ENCODE results near the gene XPOT.
"Not testable (repeated sequence)": the region's sequence is repeated elsewhere in the genome, so short reads cannot be mapped to it uniquely, and the experiment has no call there.

XPOT gene

GRCh38 chr12:64403707-64404469 lies at the start of gene XPOT:
XPOT (plus strand) TSS chr12:64404392; CDS start chr12:64410036, 5,644 bp downstream.
- peak; percentile 87 for DNase-seq

GRCh38 chr12:64356209-64356608 lies 48.0 kb upstream of the XPOT start:
- DNase-seq, result not testable (repeated sequence)

- not testable (repeated sequence) for DNase-seq
These were observed 43.0 kb upstream of the XPOT start for GRCh38 chr12:64361173-64361572.

- no peak for DNase-seq
These were observed 41.4 kb upstream of the XPOT start for GRCh38 chr12:64362721-64363305.

- DNase-seq, result no peak
These were observed 20.5 kb upstream of the XPOT start for GRCh38 chr12:64383675-64384074.

- DNase-seq, result no peak
These were observed 19.2 kb upstream of the XPOT start for GRCh38 chr12:64385019-64385418.

GRCh38 chr12:64385468-64385867 lies 18.7 kb upstream of the XPOT start:
- no peak for DNase-seq

- DNase-seq, result no peak
These were observed 16.9 kb upstream of the XPOT start for GRCh38 chr12:64387197-64387816.

GRCh38 chr12:64389154-64389553 lies 15.0 kb upstream of the XPOT start:
- DNase-seq, result no peak

- no peak for DNase-seq
These were observed 13.8 kb upstream of the XPOT start, which contains the start of gene C12orf56 for GRCh38 chr12:64390275-64390851. C12orf56 (minus strand) TSS chr12:64390758; CDS start chr12:64390565, 193 bp downstream.

- DNase-seq, result no peak
These were observed 12.0 kb upstream of the XPOT start for GRCh38 chr12:64392221-64392620.

GRCh38 chr12:64395739-64396138 lies 8.5 kb upstream of the XPOT start:
- no peak for DNase-seq

- no peak for DNase-seq
These were observed 4.2 kb upstream of the XPOT start for GRCh38 chr12:64400041-64400440.

GRCh38 chr12:64402181-64402580 lies 2.0 kb upstream of the XPOT start:
- no peak for DNase-seq

GRCh38 chr12:64404470-64405256 lies 471 bp downstream of the XPOT start:
- no peak for DNase-seq

- no peak for DNase-seq
These were observed 3.4 kb downstream of the XPOT start for GRCh38 chr12:64407342-64408223.

GRCh38 chr12:64411427-64411826 lies 7.2 kb downstream of the XPOT start:
- DNase-seq, result no peak

GRCh38 chr12:64412459-64412858 lies 8.3 kb downstream of the XPOT start:
- no peak for DNase-seq

- DNase-seq, result no peak
These were observed 9.7 kb downstream of the XPOT start for GRCh38 chr12:64413884-64414283.

GRCh38 chr12:64418209-64418608 lies 14.0 kb downstream of the XPOT start:
- no peak for DNase-seq

- no peak for DNase-seq
These were observed 15.5 kb downstream of the XPOT start for GRCh38 chr12:64419696-64420095.

- no peak for DNase-seq
These were observed 23.8 kb downstream of the XPOT start for GRCh38 chr12:64427988-64428387.
